Astrocyte (in vitro differentiated cells and primary cell): ENCODE data around the gene HLF. TPM values are rescaled to one million over a fixed set of nuclear protein-coding genes. Genes with fewer than 3 reads are reported as not detected.
A peak's percentile ranks its signal among the peaks of the same experiment; 100 is the strongest.

Experiments
- DNase-seq: peaks from one replicate; pipeline ENCODE4 v3.0.0-alpha.2; 2010; ENCODE audit warnings: low read depth
- FAIRE-seq: peaks from 2 replicates; lab custom pipeline; 2011; peaks lifted over from hg19 to GRCh38; lab: Jason Lieb, UNC
- H2AFZ ChIP-seq: 2 replicates; pipeline ENCODE4 v1.6.0; 2012; ENCODE audit warnings: low read depth, low read length, inconsistent platforms
- H3K27ac ChIP-seq: 2 replicates; pipeline ENCODE4 v1.5.1; 2011; ENCODE audit warnings: low read depth, low read length, inconsistent platforms
- H3K27me3 ChIP-seq: 2 replicates; pipeline ENCODE4 v1.6.0; 2011; ENCODE audit warnings: low read length, inconsistent platforms; ENCODE audit not compliant: insufficient read depth
- H3K36me3 ChIP-seq: 2 replicates; pipeline ENCODE4 v1.5.1; 2011; ENCODE audit warnings: low read length, inconsistent platforms; ENCODE audit not compliant: insufficient read depth
- H3K4me1 ChIP-seq: 2 replicates; pipeline ENCODE4 v1.5.1; 2011; ENCODE audit warnings: low read length, inconsistent platforms; ENCODE audit not compliant: insufficient read depth
- H3K4me2 ChIP-seq: 2 replicates; pipeline ENCODE4 v1.6.0; 2012; ENCODE audit warnings: low read length, inconsistent platforms
- H3K4me3 ChIP-seq: 2 replicates; pipeline ENCODE4 v1.5.1; 2011; ENCODE audit warnings: low read depth, mild to moderate bottlenecking, low read length, inconsistent platforms; ENCODE audit not compliant: insufficient read depth
- H3K79me2 ChIP-seq: 2 replicates; pipeline ENCODE4 v1.6.0; 2012; ENCODE audit warnings: mild to moderate bottlenecking, low read length, inconsistent platforms; ENCODE audit not compliant: insufficient read depth
- H3K9ac ChIP-seq: 2 replicates; pipeline ENCODE4 v1.6.0; 2012; ENCODE audit warnings: mild to moderate bottlenecking, low read length, inconsistent platforms
- H3K9me3 ChIP-seq: 2 replicates; pipeline ENCODE4 v1.5.1; 2012; ENCODE audit warnings: low read depth, mild to moderate bottlenecking, low read length, inconsistent platforms; ENCODE audit not compliant: insufficient read depth
- H4K20me1 ChIP-seq: 2 replicates; pipeline ENCODE4 v1.6.0; 2012; ENCODE audit warnings: low read length, inconsistent platforms; ENCODE audit not compliant: insufficient read depth
- H3K27ac Mint-ChIP-seq: one replicate; pipeline ENCODE4 v1.8.0; 2021; ENCODE audit warnings: mild to moderate bottlenecking, mixed read lengths; ENCODE audit not compliant: unreplicated experiment
- H3K27me3 Mint-ChIP-seq: one replicate; pipeline ENCODE4 v1.8.0; 2021; ENCODE audit warnings: low read depth, mixed read lengths; ENCODE audit not compliant: unreplicated experiment
- H3K36me3 Mint-ChIP-seq: one replicate; pipeline ENCODE4 v1.8.0; 2021; ENCODE audit warnings: low read depth, mixed read lengths; ENCODE audit not compliant: unreplicated experiment
- H3K4me1 Mint-ChIP-seq: one replicate; pipeline ENCODE4 v1.8.0; 2021; ENCODE audit warnings: low read depth, mixed read lengths; ENCODE audit not compliant: unreplicated experiment
- H3K4me3 Mint-ChIP-seq: one replicate; pipeline ENCODE4 v1.8.0; 2021; ENCODE audit warnings: mild to moderate bottlenecking, moderate library complexity, mixed read lengths; ENCODE audit not compliant: unreplicated experiment
- H3K9me3 Mint-ChIP-seq: one replicate; pipeline ENCODE4 v1.8.0; 2021; ENCODE audit warnings: mild to moderate bottlenecking, mixed read lengths; ENCODE audit not compliant: unreplicated experiment
- EZH2 ChIP-seq: IDR thresholded peaks from 2 replicates; pipeline ENCODE4 v1.6.1; 2012; ENCODE audit warnings: mild to moderate bottlenecking, low read length, inconsistent platforms; ENCODE audit not compliant: insufficient read depth
- total RNA-seq: library from RNA; stranded (reverse); gene quantifications from 2 replicates; pipeline ENCODE4 v1.2.1, GENCODE V29; 2021
- TF ChIP-seq, protein P1 (sequence below): IDR thresholded peaks from 2 replicates; pipeline ENCODE4 v1.5.1; 2011; ENCODE audit warnings: low read depth, mild to moderate bottlenecking, inconsistent platforms, low read length, moderate library complexity; ENCODE audit not compliant: insufficient read depth

The HLF gene
- total RNA-seq, 1 donor from 2014 or later, result not detected

DNA sequence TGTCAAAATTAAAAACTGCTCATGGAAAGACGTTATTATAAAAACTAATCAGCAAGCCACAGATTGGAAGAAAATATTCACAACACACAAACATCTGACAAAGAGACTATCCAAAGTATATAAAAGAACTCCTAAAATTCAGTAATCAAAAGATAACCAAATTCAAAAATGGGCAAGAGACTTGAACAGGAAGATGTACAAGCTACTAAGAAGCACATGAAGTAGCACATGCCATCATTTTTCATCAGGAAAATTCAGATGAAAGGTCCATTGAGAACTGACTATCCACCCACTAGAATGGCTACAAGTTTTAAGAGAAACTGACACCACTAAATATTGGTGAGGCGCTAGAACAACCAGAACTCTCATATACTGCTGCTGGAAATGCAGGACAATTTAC lies 3.4 kb upstream of the HLF start:
- Histone ChIP-seq H3K27me3 (peaks cover 38% of the 10 kb centered on the region), H3K9ac (no peak overlapping the region), H3K79me2 (no peaks in the 10 kb centered on the region), H3K36me3 (no peaks in the 10 kb centered on the region), H3K4me2 (no peak overlapping the region), H3K4me3 (no peak overlapping the region), H3K4me1 (peaks cover 5% of the 10 kb centered on the region), H3K27ac (no peak overlapping the region), H2AFZ (no peak overlapping the region), H4K20me1 (no peaks in the 10 kb centered on the region), H3K9me3 (no peaks in the 10 kb centered on the region)
- Mint-ChIP-seq H3K27ac (no peak overlapping the region), H3K9me3 (peaks cover 2% of the 10 kb centered on the region), H3K27me3 (peaks cover 33% of the 10 kb centered on the region), H3K4me1 (no peaks in the 10 kb centered on the region), H3K4me3 (no peak overlapping the region), H3K36me3 (peaks cover 3% of the 10 kb centered on the region)
- no peak for TF ChIP-seq EZH2
- TF ChIP-seq, protein P1, sequence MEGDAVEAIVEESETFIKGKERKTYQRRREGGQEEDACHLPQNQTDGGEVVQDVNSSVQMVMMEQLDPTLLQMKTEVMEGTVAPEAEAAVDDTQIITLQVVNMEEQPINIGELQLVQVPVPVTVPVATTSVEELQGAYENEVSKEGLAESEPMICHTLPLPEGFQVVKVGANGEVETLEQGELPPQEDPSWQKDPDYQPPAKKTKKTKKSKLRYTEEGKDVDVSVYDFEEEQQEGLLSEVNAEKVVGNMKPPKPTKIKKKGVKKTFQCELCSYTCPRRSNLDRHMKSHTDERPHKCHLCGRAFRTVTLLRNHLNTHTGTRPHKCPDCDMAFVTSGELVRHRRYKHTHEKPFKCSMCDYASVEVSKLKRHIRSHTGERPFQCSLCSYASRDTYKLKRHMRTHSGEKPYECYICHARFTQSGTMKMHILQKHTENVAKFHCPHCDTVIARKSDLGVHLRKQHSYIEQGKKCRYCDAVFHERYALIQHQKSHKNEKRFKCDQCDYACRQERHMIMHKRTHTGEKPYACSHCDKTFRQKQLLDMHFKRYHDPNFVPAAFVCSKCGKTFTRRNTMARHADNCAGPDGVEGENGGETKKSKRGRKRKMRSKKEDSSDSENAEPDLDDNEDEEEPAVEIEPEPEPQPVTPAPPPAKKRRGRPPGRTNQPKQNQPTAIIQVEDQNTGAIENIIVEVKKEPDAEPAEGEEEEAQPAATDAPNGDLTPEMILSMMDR, result no peak
- no peak for DNase-seq
- no peak for FAIRE-seq

GRCh38 chr17:55263569-55264277 lies 1.0 kb upstream of the HLF start:
- H3K9me3 ChIP-seq, result no peaks in the 10 kb centered on the region
- H3K27me3 Mint-ChIP-seq, result peaks cover 54% of the 10 kb centered on the region
- H3K27me3 ChIP-seq, result peaks cover 48% of the 10 kb centered on the region
- DNase-seq (no peak), FAIRE-seq (no peak)
- H3K36me3 Mint-ChIP-seq, result peaks cover 3% of the 10 kb centered on the region
- peak overlapping the region; percentile 78 for H3K4me2 ChIP-seq
- peak overlapping the region; percentile 81 for H3K4me3 Mint-ChIP-seq
- H3K36me3 ChIP-seq, result no peaks in the 10 kb centered on the region
- no peak overlapping the region for H3K27ac ChIP-seq
- H3K4me3 ChIP-seq, result no peak overlapping the region
- no peak overlapping the region for H3K27ac Mint-ChIP-seq
- no peak overlapping the region for H2AFZ ChIP-seq
- H3K4me1 ChIP-seq, result peaks cover 5% of the 10 kb centered on the region
- no peaks in the 10 kb centered on the region for H3K4me1 Mint-ChIP-seq
- H3K79me2 ChIP-seq, result no peaks in the 10 kb centered on the region
- no peaks in the 10 kb centered on the region for H4K20me1 ChIP-seq
- H3K9me3 Mint-ChIP-seq, result peaks cover 2% of the 10 kb centered on the region
- no peak overlapping the region for H3K9ac ChIP-seq
- TF ChIP-seq EZH2, result no peak
- TF ChIP-seq, protein P1, result no peak

DNA sequence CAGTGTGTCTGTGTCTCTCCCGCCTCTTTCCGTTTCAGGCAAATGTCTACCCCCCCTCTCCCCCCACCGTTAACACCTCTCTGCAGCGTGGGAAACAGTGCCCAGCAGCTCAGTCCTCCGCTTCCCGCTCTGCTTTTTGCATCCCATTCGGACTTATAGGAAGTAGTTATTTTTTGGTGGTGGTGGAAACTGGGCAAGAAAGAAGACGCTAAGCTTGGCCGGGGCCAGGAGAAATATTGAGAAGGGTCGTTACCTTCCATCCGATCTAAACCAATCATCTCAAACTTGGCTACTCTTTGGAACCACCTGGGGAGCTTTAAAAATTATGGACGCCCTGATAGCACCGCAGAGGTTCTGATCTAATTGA lies 499 bp upstream of the HLF start:
- peaks cover 5% of the 10 kb centered on the region for H3K4me1 ChIP-seq
- H3K27me3 ChIP-seq, result peaks cover 50% of the 10 kb centered on the region
- no peaks in the 10 kb centered on the region for H3K9me3 ChIP-seq
- H2AFZ ChIP-seq, result no peak overlapping the region
- peaks cover 2% of the 10 kb centered on the region for H3K9me3 Mint-ChIP-seq
- no peaks in the 10 kb centered on the region for H3K79me2 ChIP-seq
- H4K20me1 ChIP-seq, result no peaks in the 10 kb centered on the region
- peaks cover 57% of the 10 kb centered on the region for H3K27me3 Mint-ChIP-seq
- DNase-seq, result no peak
- peak overlapping the region; percentile 78 for H3K4me2 ChIP-seq
- no peak overlapping the region for H3K27ac Mint-ChIP-seq
- FAIRE-seq, result no peak
- H3K36me3 ChIP-seq, result no peaks in the 10 kb centered on the region
- peaks cover 3% of the 10 kb centered on the region for H3K36me3 Mint-ChIP-seq
- H3K4me1 Mint-ChIP-seq, result no peaks in the 10 kb centered on the region
- no peak overlapping the region for H3K9ac ChIP-seq
- TF ChIP-seq, protein P1, result no peak
- no peak for TF ChIP-seq EZH2
- peak overlapping the region; percentile 28 for H3K4me3 ChIP-seq
- no peak overlapping the region for H3K27ac ChIP-seq
- peak overlapping the region; percentile 81 for H3K4me3 Mint-ChIP-seq
